GM18505 (cell line): ENCODE measurements around the gene PXN.

ENCODE experiments used
- ATAC-seq: cut with Tn5 transposase; IDR thresholded peaks from one replicate; pipeline ENCODE4 v1.9.1; 2021; ENCODE audit not compliant: unreplicated experiment
- POLR2A ChIP-seq: IDR thresholded peaks from 4 replicates; pipeline ENCODE4 v1.6.1; 2011; ENCODE audit warnings: borderline replicate concordance; ENCODE audit not compliant: insufficient read depth, insufficient read length; ENCODE audit errors: extremely low read depth

Gene PXN

GRCh38 chr12:120190985-120191480 lies 74.5 kb downstream of the PXN start:
- no peak for TF ChIP-seq POLR2A
- ATAC-seq = no peak

- TF ChIP-seq POLR2A = no peak
- ATAC-seq = no peak
Observed at GRCh38 chr12:120190386-120190785, 75.1 kb downstream of the PXN start.

GRCh38 chr12:120186654-120187053 lies 78.9 kb downstream of the PXN start:
- no peak for TF ChIP-seq POLR2A
- ATAC-seq = no peak

- TF ChIP-seq POLR2A = no peak
- no peak for ATAC-seq
Observed at GRCh38 chr12:120183211-120183631, 82.3 kb downstream of the PXN start.

- no peak for ATAC-seq
- TF ChIP-seq POLR2A = no peak
Observed at GRCh38 chr12:120181991-120182631, 83.4 kb downstream of the PXN start.

GRCh38 chr12:120180975-120181374 lies 84.6 kb downstream of the PXN start:
- no peak for TF ChIP-seq POLR2A
- ATAC-seq = no peak

- ATAC-seq = no peak
- no peak for TF ChIP-seq POLR2A
Observed at GRCh38 chr12:120175537-120175936, 90.0 kb downstream of the PXN start.

GRCh38 chr12:120175062-120175461 lies 90.5 kb downstream of the PXN start:
- no peak for TF ChIP-seq POLR2A
- no peak for ATAC-seq

- no peak for ATAC-seq
- no peak for TF ChIP-seq POLR2A
Observed at GRCh38 chr12:120172053-120172452, 93.5 kb downstream of the PXN start.

GRCh38 chr12:120170631-120171030 lies 94.9 kb downstream of the PXN start:
- no peak for ATAC-seq
- no peak for TF ChIP-seq POLR2A

GRCh38 chr12:120169946-120170345 lies 95.6 kb downstream of the PXN start:
- ATAC-seq = no peak
- TF ChIP-seq POLR2A = no peak

- TF ChIP-seq POLR2A = no peak
- ATAC-seq = no peak
Observed at GRCh38 chr12:120168337-120168736, 97.2 kb downstream of the PXN start.

GRCh38 chr12:120167529-120168095 lies 97.9 kb downstream of the PXN start:
- no peak for TF ChIP-seq POLR2A
- no peak for ATAC-seq

- ATAC-seq = no peak
Observed at GRCh38 chr12:120164293-120164692, 101.2 kb downstream of the PXN start.

More at GRCh38 chr12:120164293-120164692, 101.2 kb downstream of the PXN start:
- TF ChIP-seq POLR2A = no peak
